HEK293T (cell line): ENCODE results near the gene TCF7L2.

ENCODE experiments used
- CTCF ChIA-PET: fragments of 350-600 bp; formaldehyde crosslinking; extraction: SDS; loops from one replicate; lab custom pipeline; 2021; ENCODE audit warnings: antibody characterized with exemption, inconsistent platforms; lab: Yijun Ruan, JAX
- POLR2A ChIA-PET: fragments of 350-600 bp; formaldehyde crosslinking; extraction: SDS; loops from one replicate; lab custom pipeline; 2020; ENCODE audit warnings: antibody characterized with exemption, inconsistent platforms; lab: Yijun Ruan, JAX
- DNase-seq: peaks from one replicate; pipeline ENCODE4 v3.0.0; 2012; ENCODE audit warnings: mixed read lengths; ENCODE audit errors: extremely low spot score
- ARNT ChIP-seq: fragments of 450-650 bp; IDR thresholded peaks from 2 replicates; pipeline ENCODE4 v1.6.1; 2017; ENCODE audit warnings: mild to moderate bottlenecking
- BHLHE40 ChIP-seq: fragments of 450-650 bp; IDR thresholded peaks from 2 replicates; pipeline ENCODE4 v1.6.1; 2016; ENCODE audit warnings: mild to moderate bottlenecking, moderate library complexity, borderline replicate concordance
- CTBP1 ChIP-seq: fragments of 450-650 bp; IDR thresholded peaks from 2 replicates; pipeline ENCODE4 v1.6.1; 2016; ENCODE audit warnings: borderline replicate concordance
- ELF4 ChIP-seq: fragments of 450-650 bp; IDR thresholded peaks from 2 replicates; pipeline ENCODE4 v1.6.1; 2017; ENCODE audit warnings: antibody characterized with exemption
- FOXA1 ChIP-seq: fragments of 450-650 bp; IDR thresholded peaks from 2 replicates; pipeline ENCODE4 v1.6.1; 2016; ENCODE audit warnings: mild to moderate bottlenecking
- FOXK2 ChIP-seq: fragments of 450-650 bp; IDR thresholded peaks from 2 replicates; pipeline ENCODE4 v1.6.1; 2016; ENCODE audit warnings: mild to moderate bottlenecking
- FOXM1 ChIP-seq: fragments of 450-650 bp; IDR thresholded peaks from 2 replicates; pipeline ENCODE4 v1.6.1; 2017; ENCODE audit warnings: mild to moderate bottlenecking, borderline replicate concordance
- HDGF ChIP-seq: fragments of 450-650 bp; IDR thresholded peaks from 2 replicates; pipeline ENCODE4 v1.6.1; 2017; ENCODE audit warnings: antibody characterized with exemption, borderline replicate concordance
- L3MBTL2 ChIP-seq: fragments of 450-650 bp; conservative IDR thresholded peaks from 2 replicates; pipeline ENCODE4 v1.6.1; 2016; ENCODE audit warnings: mild to moderate bottlenecking
- LEF1 ChIP-seq: fragments of 450-650 bp; IDR thresholded peaks from 2 replicates; pipeline ENCODE4 v1.6.1; 2017; ENCODE audit warnings: mild to moderate bottlenecking, borderline replicate concordance
- NFRKB ChIP-seq: fragments of 450-650 bp; IDR thresholded peaks from 2 replicates; pipeline ENCODE4 v1.6.1; 2016; ENCODE audit warnings: mild to moderate bottlenecking, moderate library complexity
- SP1 ChIP-seq: fragments of 450-650 bp; IDR thresholded peaks from 2 replicates; pipeline ENCODE4 v1.6.1; 2017
- SUZ12 ChIP-seq: fragments of 450-650 bp; IDR thresholded peaks from 2 replicates; pipeline ENCODE4 v1.6.1; 2016; ENCODE audit warnings: mild to moderate bottlenecking
- TARDBP ChIP-seq: fragments of 450-650 bp; IDR thresholded peaks from 2 replicates; pipeline ENCODE4 v1.6.1; 2016
- ZNF384 ChIP-seq: fragments of 450-650 bp; IDR thresholded peaks from 2 replicates; pipeline ENCODE4 v1.6.1; 2016
- TF ChIP-seq, protein P1 (sequence below): fragments of 450-650 bp; IDR thresholded peaks from 2 replicates; pipeline ENCODE4 v1.6.1; 2016

The TCF7L2 gene

GRCh38 chr10:112962343-112962742 lies 12.3 kb downstream of the TCF7L2 start:
- POLR2A ChIA-PET: no interaction called here
- CTCF ChIA-PET: no interaction called here
- TF ChIP-seq BHLHE40: no peak
- no peak for TF ChIP-seq SUZ12
- TF ChIP-seq ARNT: no peak
- TF ChIP-seq ZNF384: no peak
- TF ChIP-seq FOXK2: no peak
- TF ChIP-seq HDGF: no peak
- no peak for TF ChIP-seq ELF4
- TF ChIP-seq TARDBP: no peak
- TF ChIP-seq, protein P1, sequence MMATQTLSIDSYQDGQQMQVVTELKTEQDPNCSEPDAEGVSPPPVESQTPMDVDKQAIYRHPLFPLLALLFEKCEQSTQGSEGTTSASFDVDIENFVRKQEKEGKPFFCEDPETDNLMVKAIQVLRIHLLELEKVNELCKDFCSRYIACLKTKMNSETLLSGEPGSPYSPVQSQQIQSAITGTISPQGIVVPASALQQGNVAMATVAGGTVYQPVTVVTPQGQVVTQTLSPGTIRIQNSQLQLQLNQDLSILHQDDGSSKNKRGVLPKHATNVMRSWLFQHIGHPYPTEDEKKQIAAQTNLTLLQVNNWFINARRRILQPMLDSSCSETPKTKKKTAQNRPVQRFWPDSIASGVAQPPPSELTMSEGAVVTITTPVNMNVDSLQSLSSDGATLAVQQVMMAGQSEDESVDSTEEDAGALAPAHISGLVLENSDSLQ: no peak
- TF ChIP-seq L3MBTL2: no peak
- TF ChIP-seq LEF1: no peak
- no peak for TF ChIP-seq SP1
- no peak for TF ChIP-seq NFRKB
- TF ChIP-seq CTBP1: no peak
- TF ChIP-seq FOXA1: no peak
- TF ChIP-seq FOXM1: no peak

GRCh38 chr10:112963835-112964234 lies 13.8 kb downstream of the TCF7L2 start:
- TF ChIP-seq SP1: no peak
- TF ChIP-seq, protein P1: no peak
- TF ChIP-seq FOXK2: no peak
- TF ChIP-seq NFRKB: no peak
- no peak for TF ChIP-seq ARNT
- TF ChIP-seq HDGF: no peak
- no peak for TF ChIP-seq ELF4
- TF ChIP-seq FOXA1: no peak
- TF ChIP-seq FOXM1: no peak
- TF ChIP-seq BHLHE40: no peak
- no peak for TF ChIP-seq ZNF384
- TF ChIP-seq CTBP1: no peak
- TF ChIP-seq TARDBP: no peak
- no peak for TF ChIP-seq LEF1
- TF ChIP-seq SUZ12: no peak
- TF ChIP-seq L3MBTL2: no peak
- ChIA-PET POLR2A (no interaction called here), CTCF (no interaction called here)
- no peak for DNase-seq

More at GRCh38 chr10:112962343-112962742, 12.3 kb downstream of the TCF7L2 start:
- no peak for DNase-seq

- ChIA-PET POLR2A (no interaction called here), CTCF (no interaction called here)
- DNase-seq: no peak
- TF ChIP-seq, protein P1: no peak
- TF ChIP-seq CTBP1: no peak
- TF ChIP-seq LEF1: no peak
- no peak for TF ChIP-seq HDGF
- no peak for TF ChIP-seq FOXK2
- no peak for TF ChIP-seq L3MBTL2
- TF ChIP-seq ZNF384: no peak
- TF ChIP-seq ELF4: no peak
- TF ChIP-seq FOXA1: no peak
- no peak for TF ChIP-seq SP1
- no peak for TF ChIP-seq BHLHE40
- TF ChIP-seq FOXM1: no peak
- no peak for TF ChIP-seq TARDBP
- no peak for TF ChIP-seq NFRKB
- no peak for TF ChIP-seq SUZ12
- TF ChIP-seq ARNT: no peak
Observed at GRCh38 chr10:112964482-112964881, 14.4 kb downstream of the TCF7L2 start.

- TF ChIP-seq ELF4 (no peak), ZNF384 (no peak)
- TF ChIP-seq, protein P1: peak; percentile 77
- ChIA-PET CTCF (no interaction called here), POLR2A (interaction anchor here (1.8 kb wide), 1 partner anchor 16 kb away, joined by 4 read pairs; the partner anchor contains the start of gene TCF7L2)
- DNase-seq: no peak
Observed at GRCh38 chr10:112966194-112966855, 16.3 kb downstream of the TCF7L2 start.

DNA sequence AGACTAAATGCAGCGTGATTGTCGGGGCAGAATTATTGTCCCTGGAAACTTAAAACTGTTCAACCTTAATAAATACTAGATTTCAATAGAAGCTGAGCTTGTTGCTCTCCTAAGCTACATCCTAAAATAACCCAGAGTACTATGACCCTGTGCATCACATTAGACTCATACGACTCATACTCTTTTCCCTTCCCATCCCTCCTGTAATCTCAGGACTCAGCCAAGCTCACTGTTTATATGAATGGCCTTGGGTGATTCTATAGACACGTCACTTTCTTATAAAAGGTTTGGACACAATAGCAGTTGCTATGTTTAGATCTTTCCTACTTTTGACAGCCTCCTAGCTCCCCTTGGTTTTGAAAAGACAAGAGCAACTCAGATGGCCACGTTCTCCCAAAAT lies 17.2 kb downstream of the TCF7L2 start:
- DNase-seq: no peak
- POLR2A ChIA-PET: interaction anchor here (1.8 kb wide), 1 partner anchor 17 kb away, joined by 4 read pairs; the partner anchor contains the start of gene TCF7L2

DNA sequence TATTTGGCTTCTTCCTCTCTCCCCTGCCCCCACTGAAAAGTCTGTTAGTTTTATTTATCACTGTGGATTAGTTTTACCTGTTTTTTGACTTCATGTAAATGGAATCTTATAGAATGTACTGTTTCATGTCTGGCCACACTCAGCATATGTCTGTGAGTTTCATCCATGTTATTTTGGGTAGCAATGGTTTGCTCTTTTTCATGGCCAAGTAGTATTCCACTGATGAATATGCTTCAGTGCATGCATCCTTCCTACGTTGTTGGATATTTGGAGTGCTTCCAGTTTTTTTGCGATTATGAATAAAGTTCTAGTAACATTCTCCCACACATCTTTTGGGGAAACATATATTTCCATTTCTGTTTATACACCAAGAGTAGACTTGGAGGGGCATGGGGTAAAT lies 19.1 kb downstream of the TCF7L2 start:
- TF ChIP-seq L3MBTL2 (no peak), CTBP1 (no peak), TARDBP (no peak), ARNT (no peak), LEF1 (no peak), ZNF384 (no peak)
- POLR2A ChIA-PET: no interaction called here
- CTCF ChIA-PET: no interaction called here
- no peak for DNase-seq

More for the DNA sequence above, 17.2 kb downstream of the TCF7L2 start:
- TF ChIP-seq CTBP1: no peak
- TF ChIP-seq FOXM1: no peak
- no peak for TF ChIP-seq BHLHE40
- CTCF ChIA-PET: interaction anchor here (0.5 kb wide), 1 partner anchor 712 kb away, joined by 4 read pairs; no protein-coding TSS in a partner anchor
